SHP77 (cell line): ENCODE results near the gene SEMA3G.
A peak's percentile ranks its signal among the peaks of the same experiment; 100 is the strongest.

Experiments
- DNase-seq, 2 experiments: peaks; one replicate each; lab custom pipeline; 2025; lab: John Stamatoyannopoulos, UW

The SEMA3G gene

DNA sequence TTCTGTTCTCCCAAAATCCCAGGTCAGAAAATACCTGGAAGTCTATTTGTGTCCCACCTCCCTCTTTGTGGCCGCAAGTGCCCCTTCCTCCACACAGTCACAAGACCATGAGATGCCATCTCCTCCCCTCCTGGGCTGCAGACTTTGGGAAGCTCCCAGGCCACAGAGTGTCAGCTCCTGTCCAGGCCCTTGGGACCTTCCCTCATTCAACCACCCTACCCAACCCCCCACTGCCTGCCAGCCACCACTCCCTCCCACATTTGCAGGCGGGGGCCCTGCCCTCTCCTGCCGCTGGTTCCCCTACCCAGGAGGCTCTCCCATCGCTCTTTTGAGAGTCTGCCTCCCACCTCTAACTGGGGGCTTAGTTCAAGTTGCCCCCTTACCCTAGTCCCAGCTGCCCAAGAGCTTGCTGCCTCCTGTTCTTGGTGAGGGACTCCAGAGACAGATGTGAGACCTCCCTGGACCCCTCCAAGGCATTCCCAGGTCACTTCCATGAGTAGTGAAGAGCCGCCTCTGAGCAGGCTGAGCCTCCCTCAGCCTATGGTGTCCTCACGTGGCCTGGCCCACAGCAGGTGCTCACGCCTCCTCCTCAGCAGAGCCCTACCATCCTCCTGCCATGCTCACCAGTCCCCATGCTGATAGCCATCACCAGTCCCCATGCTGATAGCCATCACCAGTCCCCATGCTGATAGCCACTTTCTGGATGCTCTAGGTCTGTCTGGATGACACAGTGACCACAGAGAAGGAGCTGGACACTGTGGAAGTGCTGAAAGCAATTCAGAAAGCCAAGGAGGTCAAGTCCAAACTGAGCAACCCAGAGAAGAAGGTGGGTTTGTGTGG is 34.4 kb upstream of the SEMA3G start:
- no peak for DNase-seq

DNA sequence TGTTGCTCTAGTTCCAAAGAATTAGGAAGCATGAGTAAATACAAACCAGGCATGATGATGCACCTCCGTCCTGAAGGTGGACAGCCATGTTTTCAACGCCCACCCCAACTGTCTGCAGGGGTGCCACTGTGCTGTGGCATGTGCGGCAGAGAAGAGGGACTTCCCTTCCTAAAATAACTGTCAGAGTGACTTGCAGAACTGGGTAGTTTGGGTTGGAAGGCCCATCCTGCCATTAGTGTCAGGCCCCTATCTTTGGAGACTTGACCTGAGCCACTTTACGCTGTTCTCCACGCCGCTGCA is 32.8 kb upstream of the SEMA3G start:
- DNase-seq: no peak

DNA sequence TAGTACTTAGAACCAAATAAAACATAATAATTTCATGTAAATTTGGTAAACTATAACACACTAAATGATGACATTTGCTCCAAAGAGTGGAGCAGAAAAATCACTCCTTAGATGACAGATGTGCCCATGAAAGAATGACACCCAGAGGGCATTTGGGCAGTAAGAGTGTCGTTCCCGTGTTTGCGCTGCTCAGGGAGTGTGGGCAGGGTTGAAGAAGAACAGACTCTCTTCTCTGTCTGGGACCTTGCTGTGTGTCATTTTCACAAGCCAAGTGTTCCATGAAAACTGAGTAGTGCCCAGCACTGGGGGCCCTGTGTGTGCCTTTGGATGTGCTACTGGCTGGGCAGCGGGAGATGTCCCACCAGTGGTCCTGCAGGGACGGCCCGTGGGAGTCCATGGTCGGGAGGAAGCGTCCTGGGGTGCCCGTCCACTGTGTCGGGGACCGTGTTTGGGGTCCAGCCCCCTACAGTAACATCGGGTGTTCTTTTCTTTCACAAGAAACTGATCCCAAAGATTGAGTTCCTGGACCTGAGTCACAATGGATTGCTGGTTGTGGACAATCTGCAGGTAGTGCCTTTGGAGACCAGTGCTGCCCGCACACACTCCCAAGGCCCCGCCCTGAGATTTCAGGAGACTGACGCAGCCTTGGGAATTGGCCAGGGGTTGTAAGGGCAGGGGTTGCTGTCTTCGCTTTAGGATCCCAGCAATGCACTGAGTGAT is 32.3 kb upstream of the SEMA3G start:
- no peak for DNase-seq

DNA sequence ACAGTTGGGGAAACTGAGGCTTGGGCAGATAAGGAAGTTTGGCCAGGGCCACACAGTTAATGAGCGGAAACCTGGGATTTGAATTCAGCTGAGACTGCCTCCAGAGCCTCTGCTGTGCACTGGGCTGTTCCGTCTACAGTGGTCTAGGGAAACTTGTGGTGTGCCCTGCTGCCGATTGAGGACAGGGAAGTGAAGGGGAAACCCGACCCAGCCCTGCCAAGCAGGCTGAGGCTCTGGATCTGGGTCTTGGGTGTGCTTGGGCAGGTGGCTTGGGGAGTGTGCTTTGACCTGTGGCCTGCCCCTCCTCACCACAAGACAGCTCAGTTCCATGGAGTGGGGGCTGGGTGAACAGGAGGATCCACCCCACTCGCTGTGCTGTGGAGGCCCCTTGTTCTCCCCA is 28.1 kb upstream of the SEMA3G start:
- no peak for DNase-seq

DNA sequence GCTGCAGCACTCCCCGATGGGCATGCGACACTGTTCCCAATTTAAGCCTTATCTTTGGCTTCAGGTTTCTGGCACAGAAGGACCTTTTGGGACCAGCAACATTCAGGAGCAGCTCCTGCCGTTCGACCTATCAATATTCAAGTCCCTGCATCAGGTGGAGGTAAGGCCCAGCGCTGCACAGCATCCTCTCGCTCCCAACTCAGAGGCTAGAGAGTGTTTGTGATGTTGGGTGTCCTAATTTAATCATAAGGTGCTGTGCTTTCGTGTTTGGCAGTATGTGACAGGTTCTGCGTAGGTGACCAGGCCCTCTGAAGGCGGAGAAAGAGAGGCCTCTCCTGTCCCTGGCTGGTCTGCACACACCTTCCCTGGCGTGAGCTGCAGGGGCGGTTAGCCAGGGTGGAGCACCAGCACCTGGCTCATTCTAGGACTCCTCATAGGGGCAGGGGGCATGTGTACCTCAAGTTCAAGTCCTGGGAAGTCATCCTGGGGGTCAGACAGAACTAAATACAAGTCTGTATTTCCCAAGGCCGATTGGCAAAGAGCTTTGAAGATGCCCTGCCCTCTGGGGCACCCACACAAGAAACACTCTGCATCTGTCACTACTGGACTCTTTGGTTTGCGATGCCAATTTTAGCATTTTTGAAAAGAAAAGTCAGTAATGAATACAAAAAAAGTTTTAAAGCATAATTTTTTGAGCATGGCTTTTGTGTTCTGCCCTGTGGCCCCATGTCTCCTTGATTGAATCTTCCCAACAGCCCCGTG is 27.5 kb upstream of the SEMA3G start:
- no peak for DNase-seq

DNA sequence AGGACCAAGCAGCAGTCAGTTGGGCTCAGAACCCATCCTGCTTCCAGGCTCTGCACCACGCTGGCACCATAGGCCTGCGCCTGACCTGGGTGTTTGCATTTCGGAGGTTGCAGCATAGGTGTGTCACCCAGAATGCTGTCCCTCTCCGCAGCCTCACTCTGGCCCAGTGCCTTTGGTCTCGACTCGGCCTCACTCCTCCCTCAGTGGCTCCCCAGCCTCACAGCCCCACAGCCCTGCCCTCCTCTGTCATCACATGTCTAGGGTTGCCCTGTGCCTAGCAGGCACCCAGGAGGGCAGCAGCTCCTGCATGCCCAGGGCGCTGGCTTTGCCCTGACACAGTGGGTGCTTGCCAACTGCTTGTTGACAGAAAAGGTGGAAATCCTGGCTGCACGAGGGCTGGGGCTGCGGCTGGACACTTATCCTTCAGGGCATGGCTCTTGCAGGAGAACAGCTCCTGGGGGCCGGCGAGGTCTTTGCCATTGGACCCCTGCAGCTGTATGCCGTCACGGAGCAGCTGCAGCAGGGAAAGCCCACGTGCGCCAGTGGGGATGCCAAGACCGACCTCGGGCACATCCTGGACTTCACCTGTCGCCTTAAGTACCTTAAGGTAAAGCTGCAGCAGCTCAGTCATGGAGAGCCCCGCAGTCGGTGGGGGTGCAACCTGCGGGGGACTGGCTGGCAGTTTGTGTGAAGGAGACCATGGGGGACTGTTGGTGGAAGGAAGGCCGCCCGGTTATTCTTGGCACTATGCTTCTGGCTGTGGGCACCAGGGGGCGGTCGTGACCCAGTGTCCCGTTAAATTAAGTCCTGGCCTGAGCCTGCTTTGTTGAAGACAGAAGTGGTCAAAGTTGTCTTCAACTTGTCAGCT is 26.7 kb upstream of the SEMA3G start:
- no peak for DNase-seq

DNA sequence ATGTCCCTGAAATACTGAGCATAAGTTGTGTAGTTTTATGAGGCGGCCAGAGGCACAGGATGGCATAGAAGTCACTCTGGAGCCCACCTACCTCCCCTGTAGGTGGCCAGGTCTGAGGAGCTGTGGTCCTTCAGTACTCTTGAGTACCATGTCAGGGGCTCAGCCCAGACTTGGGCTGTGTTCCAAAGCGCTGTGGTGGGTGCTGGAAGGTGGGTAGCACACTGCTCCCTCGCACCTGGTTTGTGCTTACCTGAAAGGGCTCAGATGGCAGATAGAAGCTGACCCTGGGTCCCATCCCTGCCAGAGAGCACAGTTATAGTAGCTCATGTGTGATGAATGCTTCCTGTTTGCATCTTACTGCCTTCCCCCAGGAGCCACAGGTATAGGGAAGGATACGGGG is 26.0 kb upstream of the SEMA3G start:
- no peak for DNase-seq

DNA sequence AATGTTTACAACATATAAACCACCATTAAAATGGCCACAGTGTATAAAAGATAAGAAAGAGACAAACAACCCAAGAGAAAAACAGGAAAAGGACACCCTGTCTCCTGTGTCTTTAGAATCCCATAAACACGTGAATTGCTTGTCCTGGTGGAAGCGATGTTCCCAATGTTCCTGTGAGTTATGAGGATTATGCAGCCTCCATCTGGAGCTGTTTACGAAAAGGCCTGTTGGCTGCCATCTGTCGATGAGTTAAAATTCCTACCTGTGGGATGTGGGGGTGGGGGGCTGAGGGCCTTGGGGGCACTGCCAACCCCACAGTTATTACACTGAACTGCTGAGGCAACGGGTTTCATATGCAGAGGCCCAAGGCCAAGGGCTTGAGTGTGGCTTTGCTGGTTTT is 24.1 kb upstream of the SEMA3G start:
- no peak for DNase-seq

DNA sequence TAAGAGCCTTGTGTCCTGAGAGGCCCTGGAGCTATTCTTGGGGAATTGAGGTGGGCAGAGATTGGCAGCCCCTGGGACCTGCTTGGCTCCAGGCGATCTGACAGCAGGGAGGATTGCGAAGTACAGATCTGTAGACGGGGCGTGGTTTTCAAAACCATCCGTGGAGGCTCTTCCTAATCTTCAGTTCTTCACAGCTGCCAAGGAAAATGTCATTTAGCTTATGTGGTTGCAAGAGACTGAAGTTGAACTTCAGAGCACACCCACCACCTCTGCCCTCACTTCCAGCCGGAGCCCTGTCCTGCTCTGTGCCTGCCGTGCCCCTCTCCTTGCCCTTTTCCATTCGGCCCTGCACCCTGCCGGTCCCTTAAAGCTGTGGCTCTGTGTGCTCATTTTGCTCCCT is 23.4 kb upstream of the SEMA3G start:
- DNase-seq: no peak

DNA sequence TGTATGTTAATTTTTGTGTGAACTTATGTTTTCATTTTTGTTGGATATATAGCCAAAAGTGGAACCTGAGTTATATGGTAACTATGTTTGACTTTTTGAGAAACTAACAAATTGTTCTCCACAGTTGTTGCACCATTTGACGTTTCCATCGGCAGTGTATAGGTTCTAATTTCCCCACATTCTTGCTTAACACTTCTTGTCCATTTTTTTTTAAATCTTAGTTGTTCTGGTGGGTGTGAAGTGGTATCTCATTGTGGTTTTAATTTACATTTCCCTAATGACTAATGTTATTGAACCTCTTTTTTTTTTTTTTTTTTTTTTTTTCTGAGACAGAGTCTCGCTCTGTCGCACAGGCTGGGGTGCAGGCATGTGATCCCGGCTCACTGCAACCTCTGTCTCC is 18.5 kb upstream of the SEMA3G start:
- DNase-seq: no peak

DNA sequence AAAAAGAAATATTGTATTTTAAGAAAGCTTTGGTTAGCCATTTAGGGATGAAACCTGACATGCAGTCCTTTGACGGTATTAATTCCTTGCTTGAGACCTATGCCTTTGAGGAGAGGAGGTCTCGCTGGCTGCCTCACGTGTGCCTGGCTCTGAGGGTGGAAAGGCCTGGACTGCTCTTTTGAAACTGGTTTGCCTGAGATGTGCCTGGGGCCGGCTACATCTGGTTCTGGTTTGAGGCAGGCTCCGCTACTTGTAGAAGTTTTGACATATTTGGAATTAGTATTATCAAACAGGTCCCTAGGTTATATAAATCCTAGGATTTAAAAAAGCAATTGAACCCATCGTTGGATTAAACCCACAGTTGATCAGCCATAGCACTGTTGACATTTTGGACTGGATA is 17.0 kb upstream of the SEMA3G start:
- DNase-seq: no peak

DNA sequence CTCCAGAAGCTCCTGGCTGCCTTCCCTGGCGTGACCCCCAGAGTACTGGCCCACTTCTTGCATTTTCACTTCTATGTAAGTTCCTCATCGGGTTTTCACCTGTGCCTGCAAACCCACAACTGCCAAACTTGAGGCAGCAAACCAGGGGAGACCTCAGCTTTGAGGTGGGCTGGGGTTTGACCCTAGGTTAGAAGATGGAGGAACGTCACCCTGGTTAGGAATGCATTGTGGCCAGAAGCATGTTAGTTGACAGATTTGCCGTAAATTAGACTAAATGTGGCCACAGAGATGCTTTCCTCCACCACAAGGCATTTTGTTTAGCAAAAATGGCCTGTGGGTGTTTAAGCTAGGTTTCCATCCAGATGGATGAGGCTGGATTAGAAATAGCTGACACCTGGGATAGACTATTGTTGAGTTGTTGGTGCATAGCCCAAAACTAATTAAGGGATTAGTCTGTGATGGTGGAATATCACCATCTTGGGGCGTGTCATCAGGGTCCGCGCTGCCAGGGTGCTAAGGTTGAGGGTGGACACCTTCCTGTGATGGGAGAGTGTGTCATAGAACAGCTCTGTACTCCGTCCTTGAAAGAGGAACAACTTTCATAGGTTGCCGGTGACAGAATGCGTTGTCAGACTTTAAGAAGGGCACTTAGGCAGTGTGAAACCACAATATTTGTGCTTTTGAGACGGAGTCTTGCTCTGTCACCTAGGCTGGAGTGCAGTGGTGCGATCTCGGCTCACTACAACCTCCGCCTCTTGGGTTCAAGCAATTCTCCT is 14.1 kb upstream of the SEMA3G start:
- DNase-seq: no peak

DNA sequence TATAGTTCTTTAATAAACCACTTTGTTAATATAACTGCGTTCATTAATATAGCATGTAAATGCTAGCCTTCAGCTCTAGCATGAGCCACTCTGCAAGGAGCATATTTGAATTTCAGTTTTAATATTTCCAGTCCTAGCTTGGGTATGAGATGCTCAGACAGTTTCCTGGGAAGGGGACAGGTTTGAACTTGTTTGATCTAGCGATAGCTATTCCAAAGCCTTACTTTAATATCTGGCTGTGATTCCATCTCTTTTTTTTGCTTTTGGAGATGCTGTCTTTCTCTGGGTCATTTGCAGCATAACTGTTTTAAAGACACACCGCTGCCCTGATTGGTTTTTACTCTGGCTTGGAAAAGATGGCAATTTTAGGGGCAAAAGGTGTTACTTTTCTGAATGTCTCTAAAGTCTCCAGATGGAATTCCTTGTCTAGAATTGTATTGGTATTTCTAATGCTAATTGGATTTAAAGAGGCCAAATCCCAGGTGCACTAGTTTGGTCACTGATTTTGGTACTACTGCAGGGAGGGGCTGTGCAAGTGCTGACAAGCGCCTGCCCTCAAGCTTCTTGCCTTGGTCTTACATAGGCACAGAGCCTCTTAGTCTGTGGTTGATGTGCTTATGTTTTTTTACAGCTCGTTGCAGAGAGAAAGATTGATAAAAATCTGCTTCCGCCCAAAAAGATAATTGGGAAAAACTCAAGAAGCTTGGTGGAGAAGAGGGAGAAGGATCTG is 13.3 kb upstream of the SEMA3G start:
- no peak for DNase-seq

DNA sequence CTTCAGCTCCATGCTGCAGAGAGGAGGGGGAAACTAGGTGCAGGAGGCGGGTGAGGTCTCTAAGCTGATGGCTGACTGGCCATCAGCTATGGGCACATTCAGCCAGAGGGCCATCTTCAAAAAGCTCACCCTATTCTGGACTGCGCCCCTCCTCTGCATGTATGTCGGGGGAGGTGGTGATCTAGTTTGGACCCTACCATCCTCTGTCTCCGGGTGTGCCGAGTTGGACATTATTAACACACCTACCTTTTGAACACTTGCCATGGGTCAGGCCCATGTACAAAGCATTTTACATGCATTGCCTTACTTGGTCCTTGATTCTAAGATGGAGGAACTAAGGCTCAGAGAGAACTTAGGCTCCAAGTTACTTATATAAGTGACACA is 11.9 kb upstream of the SEMA3G start:
- DNase-seq: no peak

DNA sequence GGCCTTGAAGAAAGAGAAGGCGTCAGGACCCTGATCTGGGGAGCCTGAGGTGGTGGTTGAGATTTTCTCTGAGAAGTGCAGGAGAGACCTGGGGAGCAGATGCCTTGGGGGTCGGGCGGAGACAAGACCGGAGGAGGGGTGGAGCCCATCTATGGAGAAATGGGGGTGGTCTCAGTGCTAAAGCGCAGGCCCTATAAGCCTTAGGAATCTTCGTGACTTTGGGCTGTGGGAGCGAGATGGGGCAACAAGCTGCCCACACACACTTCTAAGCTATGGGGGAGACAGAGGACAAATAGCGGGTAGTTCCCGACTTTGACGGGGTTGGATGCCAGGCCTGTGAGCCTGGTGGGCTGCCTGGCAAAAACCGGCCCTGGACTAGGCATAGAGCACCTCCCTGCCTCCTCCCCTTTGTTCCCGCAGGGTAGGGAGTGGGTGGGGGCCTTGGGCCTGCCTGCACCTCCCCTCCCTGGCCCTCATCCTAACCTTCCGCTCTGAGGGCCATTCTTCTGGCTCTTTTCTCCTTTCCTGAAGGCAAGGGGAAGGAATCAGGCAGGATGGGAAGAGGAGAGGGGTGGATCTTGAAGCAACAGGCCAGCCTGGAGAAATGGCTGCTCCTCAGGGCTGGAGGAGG is 11.4 kb upstream of the SEMA3G start:
- DNase-seq: no peak

DNA sequence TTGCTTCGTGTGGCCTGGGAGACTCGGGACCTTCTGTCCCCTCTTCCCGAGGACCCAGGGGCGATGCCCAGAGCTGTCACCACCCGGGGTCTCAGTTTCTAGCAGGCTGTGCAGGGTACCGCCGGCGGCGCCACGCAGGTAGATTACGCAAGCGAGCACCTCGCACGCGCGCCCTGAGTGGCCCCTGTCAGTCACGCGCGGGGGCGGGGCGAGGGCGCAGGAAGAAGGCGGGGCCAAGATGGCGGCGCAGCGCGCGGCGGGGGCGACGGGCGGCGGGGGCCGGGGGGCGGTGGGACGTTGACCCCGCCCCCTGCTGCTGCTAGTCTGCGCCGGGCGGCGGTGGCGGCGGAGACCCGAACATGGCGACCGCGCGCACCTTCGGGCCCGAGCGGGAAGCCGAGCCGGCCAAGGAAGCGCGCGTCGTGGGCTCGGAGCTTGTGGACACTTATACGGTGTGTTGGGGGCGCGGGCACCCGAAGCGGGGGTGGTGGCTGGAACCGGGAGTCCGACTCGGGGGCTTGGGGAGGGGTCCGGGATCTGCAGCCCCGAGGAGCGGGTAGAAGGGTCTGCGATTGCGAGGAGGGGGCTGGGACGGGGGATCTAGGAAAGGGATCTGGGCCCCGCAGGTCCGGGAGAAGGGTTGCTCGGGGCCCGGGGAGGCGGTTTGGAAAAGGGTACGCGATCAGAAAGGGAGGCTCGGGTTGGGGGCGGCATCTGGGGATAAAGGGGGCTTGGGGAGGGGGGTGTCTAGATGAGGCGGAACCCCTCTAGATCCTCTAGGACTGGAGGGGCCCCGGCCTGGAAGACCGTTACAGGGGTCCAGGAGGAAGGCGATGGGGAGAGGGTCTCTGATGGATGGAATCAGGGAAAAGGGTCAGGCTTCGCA is 10.6 kb upstream of the SEMA3G start, which contains the start of gene NISCH:
TSS of gene NISCH (plus strand) at position 322 of the 886 bp plus-strand sequence. CDS start at position 360, 38 bp downstream.
- peak; percentile 64 to 65 for DNase-seq

DNA sequence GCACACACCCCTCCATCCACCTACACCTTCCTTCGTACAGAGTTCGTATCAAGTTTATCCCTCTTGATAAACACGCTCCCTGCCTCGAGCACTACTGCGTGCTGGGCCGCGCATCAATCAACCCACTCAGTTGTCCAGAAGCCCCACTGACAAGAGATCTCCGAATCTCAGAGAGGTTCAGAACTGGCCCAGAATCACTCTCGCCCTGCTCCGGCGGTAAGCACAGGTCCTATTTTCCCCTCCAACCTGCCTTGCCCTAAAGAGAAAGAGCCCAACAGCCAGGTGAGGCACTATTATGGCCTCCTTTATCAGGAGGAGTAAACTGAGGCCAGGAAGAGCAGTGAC is 10.0 kb upstream of the SEMA3G start:
- DNase-seq: no peak

DNA sequence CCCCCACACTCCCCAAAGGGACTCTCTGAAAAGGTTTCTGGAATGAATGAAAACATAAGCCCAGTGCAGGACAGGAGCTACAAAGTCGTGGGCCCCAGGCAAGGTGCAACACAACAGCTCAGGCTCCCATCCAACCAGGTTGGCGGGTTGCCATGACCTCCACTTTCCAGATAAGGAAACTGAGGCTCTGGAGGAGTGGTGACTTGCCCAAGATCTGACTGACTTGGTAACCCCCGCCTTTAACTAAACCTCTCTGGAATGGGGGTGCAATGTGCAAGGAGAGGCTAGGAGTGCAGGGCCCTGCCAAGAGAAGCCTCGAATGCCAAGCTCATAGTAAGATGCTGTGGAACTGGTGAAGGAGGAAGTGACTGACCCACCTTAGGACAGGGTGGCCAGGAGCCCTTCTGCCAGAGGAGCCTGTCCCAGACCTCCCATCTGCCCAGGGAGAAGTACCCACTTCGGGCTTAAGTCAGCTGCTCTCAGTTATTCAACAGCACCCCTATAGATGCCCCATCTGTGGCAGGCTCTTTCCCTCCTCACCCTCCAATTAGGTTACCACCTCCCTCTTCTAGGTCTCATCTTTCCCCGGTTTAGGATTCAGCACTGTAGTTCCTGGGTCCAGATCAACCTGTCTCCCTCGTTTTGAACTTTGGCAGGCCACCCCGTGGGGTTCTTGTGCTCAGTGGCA is 9.5 kb upstream of the SEMA3G start:
- DNase-seq: no peak
